Stimulated activated CD8-positive, alpha-beta memory T cell treated with anti-CD3 and anti-CD28 coated beads, Interleukin-15, amount 100 ng/mL, for 4 hours (primary cell): ENCODE data around the gene VPS11.

Source experiments
- DNase-seq, 2 donors: peaks; one replicate each; pipeline ENCODE4 v3.0.0-alpha.2; 2020; ENCODE audit warnings: low read depth in 2 of 2

The VPS11 gene

DNA sequence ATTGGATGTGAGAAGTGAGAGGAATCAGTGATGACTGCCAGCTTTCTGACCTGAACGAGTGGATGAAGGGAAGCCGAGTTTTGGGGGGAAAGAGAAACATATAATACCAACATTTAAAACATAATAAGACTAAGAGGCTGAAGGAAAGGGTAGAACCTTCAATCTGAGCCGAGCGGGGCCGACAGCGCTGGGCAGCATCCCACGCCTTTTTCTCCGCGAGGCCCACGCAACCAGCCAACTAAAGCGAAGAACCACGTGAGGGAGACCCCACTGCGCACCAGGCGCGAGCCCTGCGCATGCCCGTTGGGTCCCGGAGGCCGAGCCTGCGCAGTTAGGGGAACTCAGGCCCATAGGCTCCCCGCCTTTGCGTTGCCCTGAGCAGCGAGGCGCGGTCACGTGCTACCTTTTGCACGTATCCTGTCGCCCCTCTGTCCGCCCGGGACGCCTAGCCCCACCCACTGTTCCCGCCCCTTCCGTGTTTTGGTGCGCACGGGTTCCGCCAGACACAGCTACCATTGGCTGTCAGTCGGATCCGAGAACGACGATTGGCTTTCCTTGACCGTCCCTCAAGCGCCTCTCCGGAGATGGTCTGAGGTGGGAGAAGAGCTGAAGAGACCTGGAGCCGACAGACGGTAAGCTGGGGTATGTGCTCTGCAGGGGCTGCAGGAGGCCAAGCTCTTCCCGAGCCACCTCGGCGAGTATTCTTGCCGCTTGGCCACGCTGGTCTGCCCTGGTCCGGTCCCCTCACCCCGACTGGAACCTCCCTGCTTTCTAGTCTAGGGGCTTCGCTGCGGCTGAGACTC lies 53.6 kb downstream of the VPS11 start, which contains the start of gene HINFP:
Gene HINFP (plus strand): TSS at position 573 of the 803 bp plus-strand sequence. CDS start 5,365 bp downstream, outside the sequence.
- peak; percentile 100 for DNase-seq

DNA sequence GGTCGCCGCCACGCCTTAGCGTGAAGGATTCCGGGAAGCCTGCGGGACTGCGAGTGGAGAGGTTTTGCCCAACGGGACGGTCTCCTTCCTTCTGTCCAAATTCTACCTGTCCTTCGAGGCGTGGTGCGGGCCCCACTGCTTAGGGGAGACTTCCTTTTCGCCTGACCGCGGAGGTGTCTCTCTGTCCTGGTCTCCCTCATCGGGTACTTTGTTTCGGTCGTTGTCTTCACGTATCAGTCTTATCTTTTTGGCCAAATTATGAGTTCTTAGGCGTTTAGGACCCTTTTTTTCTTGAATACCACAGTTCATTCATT lies 54.1 kb downstream of the VPS11 start:
- no peak for DNase-seq

GRCh38 chr11:119125821-119126220 lies 58.2 kb downstream of the VPS11 start:
- no peak for DNase-seq

GRCh38 chr11:119126675-119127268 lies 59.2 kb downstream of the VPS11 start:
- DNase-seq: no peak

- DNase-seq: no peak
These were observed 63.0 kb downstream of the VPS11 start for GRCh38 chr11:119130662-119131061.
